GM12891 (cell line): ENCODE measurements around the gene PPP1R1B. TPM values are rescaled to one million over a fixed set of nuclear protein-coding genes. Genes with fewer than 3 reads are reported as not detected.
"Not testable (repeated sequence)": the region's sequence is repeated elsewhere in the genome, so short reads cannot be mapped to it uniquely, and the experiment has no call there.

ENCODE experiments used
- DNase-seq: peaks from one replicate; pipeline ENCODE4 v3.0.0; 2011; ENCODE audit warnings: low spot score; ENCODE audit not compliant: insufficient read length
- FAIRE-seq: peaks from 2 replicates; lab custom pipeline; 2011; peaks lifted over from hg19 to GRCh38; lab: Jason Lieb, UNC
- PAX5 ChIP-seq: IDR thresholded peaks from 2 replicates; pipeline ENCODE4 v1.6.1; 2011; ENCODE audit warnings: low read length, moderate library complexity, mild to moderate bottlenecking; ENCODE audit not compliant: insufficient read depth, severe bottlenecking
- POLR2A ChIP-seq: IDR thresholded peaks from 2 replicates; pipeline ENCODE4 v1.6.1; 2011; ENCODE audit warnings: low read depth, low read length, control low read depth
- POLR2AphosphoS5 ChIP-seq: IDR thresholded peaks from 2 replicates; pipeline ENCODE4 v1.6.1; 2011; ENCODE audit warnings: low read depth, low read length, control low read depth
- POU2F2 ChIP-seq: IDR thresholded peaks from 2 replicates; pipeline ENCODE4 v1.6.1; 2011; ENCODE audit warnings: low read depth, mild to moderate bottlenecking, control low read depth, low read length, moderate library complexity
- SPI1 ChIP-seq: IDR thresholded peaks from 2 replicates; pipeline ENCODE4 v1.6.1; 2011; ENCODE audit warnings: low read depth, low read length, control low read depth
- TAF1 ChIP-seq: IDR thresholded peaks from 2 replicates; pipeline ENCODE4 v1.6.1; 2011; ENCODE audit warnings: low read depth, low read length, control low read depth
- polyA plus RNA-seq: library from polyadenylated mRNA; unstranded; fragments of >200 nt; gene quantifications from one replicate; pipeline ENCODE4 v1.2.1, GENCODE V29; 2012; ENCODE audit warnings: low read depth, missing spikeins, inconsistent platforms; ENCODE audit not compliant: missing spikeins

Gene PPP1R1B
- not detected for polyA plus RNA-seq

DNA sequence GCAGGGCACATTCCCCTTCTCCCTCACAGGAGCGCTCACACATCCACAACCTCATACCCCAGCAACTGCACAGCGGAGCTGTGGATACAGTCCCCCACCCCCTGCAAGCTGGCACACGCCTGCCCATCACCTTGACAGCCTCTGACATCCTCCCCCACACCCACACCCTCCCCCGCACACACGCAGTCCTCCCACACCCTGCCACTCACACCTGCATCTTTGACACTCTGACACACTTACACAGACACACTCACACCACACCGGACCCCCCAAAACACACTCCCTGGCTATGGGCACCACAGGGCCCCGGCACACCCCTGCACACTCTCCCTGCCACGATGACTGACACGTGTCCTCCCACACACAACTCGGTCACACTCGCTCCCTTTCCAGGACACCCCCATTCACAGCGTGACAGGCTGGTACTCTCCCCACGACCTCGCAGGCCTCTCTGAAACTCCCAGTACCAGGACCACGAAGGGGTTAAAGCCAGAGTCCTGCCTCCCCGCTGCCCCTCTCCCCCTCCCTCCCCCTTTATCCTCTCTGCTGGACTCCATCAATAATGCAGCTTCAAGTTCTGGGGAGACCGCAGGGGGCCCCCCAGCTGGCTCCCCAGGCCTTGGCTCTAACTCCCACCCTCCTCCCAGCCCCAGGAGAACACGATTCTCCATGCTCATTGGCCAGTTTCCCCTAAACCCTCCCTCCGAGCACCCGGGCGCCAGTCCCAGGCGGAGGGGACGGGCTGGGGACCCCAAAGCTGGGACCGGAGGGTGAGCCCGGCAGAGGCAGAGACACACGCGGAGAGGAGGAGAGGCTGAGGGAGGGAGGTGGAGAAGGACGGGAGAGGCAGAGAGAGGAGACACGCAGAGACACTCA, at the start of gene PPP1R1B:
TSS of gene PPP1R1B (plus strand) at position 782 of the 876 bp plus-strand sequence. CDS start 441 bp downstream, outside the sequence.
- DNase-seq, result no peak
- no peak for FAIRE-seq
- TF ChIP-seq POLR2A (no peak), POU2F2 (no peak), SPI1 (no peak), TAF1 (no peak), PAX5 (no peak)

- no peak for TF ChIP-seq POU2F2
- TF ChIP-seq PAX5, result no peak
- TF ChIP-seq POLR2AphosphoS5, result no peak
- TF ChIP-seq SPI1, result no peak
- DNase-seq (no peak), FAIRE-seq (no peak)
Observed at GRCh38 chr17:39578272-39578671, 48.5 kb upstream of the PPP1R1B start.

DNA sequence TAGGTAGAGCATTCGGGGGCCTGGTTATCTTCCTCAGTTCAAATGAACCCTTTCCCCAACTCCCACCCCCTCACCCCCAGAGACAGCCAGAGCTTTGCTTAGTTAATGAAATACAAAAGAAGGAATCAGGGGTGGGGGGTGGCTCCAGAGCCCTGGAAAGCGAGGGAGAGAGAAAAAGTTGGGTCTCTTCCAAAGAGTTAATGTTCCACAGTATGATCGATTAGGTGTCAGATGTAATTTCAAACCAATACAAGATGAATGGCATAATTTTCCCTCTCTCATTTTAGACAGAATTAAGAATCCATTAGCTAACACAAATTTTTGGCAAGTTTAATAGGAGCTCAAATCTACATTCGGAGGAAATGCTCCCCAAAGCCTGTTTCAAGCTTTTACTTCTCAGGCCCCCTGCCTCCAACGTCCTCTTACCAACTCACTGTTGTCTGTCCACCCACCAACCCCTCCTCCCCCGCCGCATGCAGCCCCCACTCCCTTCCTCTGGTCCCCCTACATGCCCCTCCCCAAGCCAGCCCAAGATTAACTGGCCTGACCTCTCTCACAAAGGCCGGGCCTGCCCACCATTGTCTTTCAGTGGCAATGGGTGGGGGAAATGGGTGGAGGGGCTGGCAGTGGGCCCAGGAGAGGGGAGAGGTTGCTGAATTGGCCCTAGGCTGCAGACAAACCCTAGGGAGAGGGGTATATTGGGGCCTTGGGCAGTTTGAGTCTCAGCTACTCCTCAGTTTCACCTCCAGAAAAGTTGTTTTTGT, 47.3 kb upstream of the PPP1R1B start:
- TF ChIP-seq POLR2A (no peak), POLR2AphosphoS5 (no peak), TAF1 (no peak), POU2F2 (no peak)
- DNase-seq (no peak), FAIRE-seq (no peak)

GRCh38 chr17:39580082-39580468, 46.7 kb upstream of the PPP1R1B start:
- no peak for DNase-seq
- TF ChIP-seq PAX5 (no peak), TAF1 (no peak), POLR2AphosphoS5 (no peak)
- no peak for FAIRE-seq

DNA sequence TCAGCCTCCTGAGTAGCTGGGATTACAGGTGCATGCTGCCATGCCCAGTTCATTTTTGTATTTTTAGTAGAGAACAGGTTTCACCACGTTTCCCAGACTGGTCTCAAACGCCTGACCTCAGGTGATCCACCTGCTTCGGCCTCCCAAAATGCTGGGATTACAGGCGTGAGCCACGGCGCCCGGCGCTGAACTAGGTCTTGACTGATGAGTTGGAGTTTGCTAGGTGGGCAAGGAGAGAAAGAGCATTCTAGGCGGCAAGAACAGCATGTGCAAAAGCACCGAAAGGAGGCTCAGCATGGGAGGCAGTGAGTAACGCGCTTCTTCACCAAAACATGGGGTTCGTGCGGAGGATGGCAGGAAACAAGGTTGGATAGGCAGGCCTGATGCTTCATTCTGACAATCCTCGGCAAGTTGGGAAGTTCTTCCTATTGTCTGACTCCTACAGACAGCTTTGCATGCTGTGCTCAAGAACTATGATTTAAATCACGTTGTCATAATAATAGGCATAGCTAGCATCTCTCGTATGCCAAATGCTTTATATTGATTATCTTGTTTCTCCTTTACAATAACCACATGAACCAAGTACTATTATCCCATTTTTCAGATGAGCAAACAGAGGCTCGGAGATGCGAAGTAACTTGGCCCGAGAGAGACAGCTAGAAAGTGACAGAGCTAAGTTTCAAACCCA, 45.5 kb upstream of the PPP1R1B start:
- TF ChIP-seq POLR2A, result no peak
- no peak for TF ChIP-seq POU2F2
- no peak for TF ChIP-seq PAX5
- TF ChIP-seq TAF1, result no peak
- TF ChIP-seq SPI1, result no peak
- TF ChIP-seq POLR2AphosphoS5, result no peak

GRCh38 chr17:39581759-39582085, 45.0 kb upstream of the PPP1R1B start:
- no peak for DNase-seq
- TF ChIP-seq POU2F2, result no peak
- TF ChIP-seq PAX5, result no peak
- no peak for TF ChIP-seq TAF1
- no peak for TF ChIP-seq POLR2AphosphoS5
- TF ChIP-seq POLR2A, result no peak
- TF ChIP-seq SPI1, result no peak
- FAIRE-seq, result no peak

More for the DNA sequence above, 45.5 kb upstream of the PPP1R1B start:
- no peak for DNase-seq
- FAIRE-seq, result no peak

- no peak for FAIRE-seq
- TF ChIP-seq PAX5, result no peak
- TF ChIP-seq TAF1, result no peak
- no peak for TF ChIP-seq POU2F2
- TF ChIP-seq SPI1, result no peak
- no peak for TF ChIP-seq POLR2AphosphoS5
- TF ChIP-seq POLR2A, result no peak
Observed at GRCh38 chr17:39582658-39583057, 44.1 kb upstream of the PPP1R1B start.

GRCh38 chr17:39590180-39590579, 36.6 kb upstream of the PPP1R1B start:
- FAIRE-seq, DNase-seq: not testable (repeated sequence)

More at GRCh38 chr17:39582658-39583057, 44.1 kb upstream of the PPP1R1B start:
- DNase-seq, result no peak

DNA sequence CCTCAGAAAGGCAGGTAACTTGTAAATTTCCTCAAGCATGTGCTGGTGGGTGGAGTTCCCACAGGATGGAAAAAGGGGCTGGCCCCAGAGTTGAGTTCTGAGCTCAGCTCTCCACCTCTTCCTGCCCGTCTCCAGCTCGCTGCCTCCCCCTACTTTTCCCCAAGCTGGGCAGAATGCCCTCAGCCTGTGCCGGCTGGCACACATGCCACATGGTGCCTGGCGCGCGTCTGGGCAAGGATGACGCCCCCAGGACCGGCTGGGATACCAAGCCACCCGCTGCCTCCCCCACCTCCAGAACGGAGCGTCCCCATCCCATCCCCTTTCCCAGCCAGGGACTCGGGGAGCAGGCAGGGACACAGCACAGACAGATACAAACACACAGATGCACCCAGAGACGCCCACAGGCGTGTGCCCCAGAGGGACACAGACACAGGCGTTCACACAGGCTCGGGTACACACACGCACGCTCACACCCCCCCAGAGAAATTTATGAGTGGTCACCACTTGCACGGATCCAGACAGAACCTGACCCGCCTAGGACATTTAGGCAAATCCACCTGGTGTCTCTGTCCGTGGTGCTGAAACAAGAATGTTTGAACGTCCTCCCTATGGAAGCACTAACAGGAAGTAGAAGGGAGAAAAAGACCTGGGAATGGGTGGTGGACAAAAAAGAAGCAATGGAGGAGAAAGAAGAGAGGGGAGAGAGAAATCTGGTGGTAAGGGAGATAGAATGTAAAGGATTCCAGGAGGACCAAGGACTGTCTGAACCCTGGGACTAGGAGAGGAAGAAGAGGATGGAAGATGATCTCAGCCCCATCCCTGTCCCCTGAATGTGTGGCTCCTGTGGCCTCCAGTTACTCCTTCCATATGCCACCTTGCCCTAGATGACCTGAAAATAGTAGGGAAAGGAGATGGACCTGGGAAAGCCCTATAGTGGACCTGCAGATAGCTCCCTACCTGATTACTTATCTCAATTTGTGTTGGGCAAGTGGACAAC, 34.5 kb upstream of the PPP1R1B start:
- TF ChIP-seq SPI1, result no peak
- no peak for TF ChIP-seq POLR2AphosphoS5
- no peak for TF ChIP-seq PAX5
- no peak for TF ChIP-seq TAF1
- TF ChIP-seq POU2F2, result no peak
- TF ChIP-seq POLR2A, result no peak
- FAIRE-seq (no peak), DNase-seq (no peak)
